ENCODE measurements around the gene PLRG1.

DNA sequence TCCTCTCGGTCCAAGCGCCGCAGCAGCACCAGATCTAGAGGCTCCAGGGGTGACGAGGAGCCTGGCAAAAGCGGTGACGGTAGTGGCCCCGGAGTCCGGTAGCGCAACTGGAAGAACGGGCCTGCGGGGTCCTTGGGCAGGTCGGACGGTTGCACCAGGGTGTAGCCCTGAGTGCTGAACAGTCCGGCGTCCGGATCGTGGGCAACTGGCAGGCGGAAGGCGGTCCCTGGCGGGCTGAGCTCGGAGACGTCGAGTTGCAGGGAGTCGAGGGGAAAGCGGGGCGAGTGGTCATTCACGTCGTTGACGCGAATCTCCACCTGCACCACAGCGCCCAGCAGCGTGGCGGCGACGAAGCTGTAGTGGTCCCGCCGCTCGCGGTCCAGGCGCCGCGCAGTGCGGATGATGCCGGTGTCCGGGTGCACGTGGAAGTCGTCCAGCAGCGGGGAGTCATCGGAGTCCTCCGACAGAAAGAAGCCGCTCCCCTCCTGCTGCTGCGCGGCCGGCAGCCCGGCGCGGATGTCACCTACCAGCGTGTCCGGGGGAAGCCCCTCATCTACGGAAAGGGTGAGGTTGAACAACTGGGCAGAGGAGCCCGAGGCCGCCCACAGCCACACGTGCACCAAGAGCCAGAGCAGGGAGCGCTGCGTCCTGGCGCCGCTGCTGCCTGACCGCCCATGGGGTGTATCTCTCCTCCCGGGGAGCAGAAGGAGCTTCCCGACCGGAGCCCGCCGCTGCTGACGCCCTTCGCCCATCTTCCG, 59.4 kb downstream of the PLRG1 start:
- TF ChIP-seq, protein P1, sequence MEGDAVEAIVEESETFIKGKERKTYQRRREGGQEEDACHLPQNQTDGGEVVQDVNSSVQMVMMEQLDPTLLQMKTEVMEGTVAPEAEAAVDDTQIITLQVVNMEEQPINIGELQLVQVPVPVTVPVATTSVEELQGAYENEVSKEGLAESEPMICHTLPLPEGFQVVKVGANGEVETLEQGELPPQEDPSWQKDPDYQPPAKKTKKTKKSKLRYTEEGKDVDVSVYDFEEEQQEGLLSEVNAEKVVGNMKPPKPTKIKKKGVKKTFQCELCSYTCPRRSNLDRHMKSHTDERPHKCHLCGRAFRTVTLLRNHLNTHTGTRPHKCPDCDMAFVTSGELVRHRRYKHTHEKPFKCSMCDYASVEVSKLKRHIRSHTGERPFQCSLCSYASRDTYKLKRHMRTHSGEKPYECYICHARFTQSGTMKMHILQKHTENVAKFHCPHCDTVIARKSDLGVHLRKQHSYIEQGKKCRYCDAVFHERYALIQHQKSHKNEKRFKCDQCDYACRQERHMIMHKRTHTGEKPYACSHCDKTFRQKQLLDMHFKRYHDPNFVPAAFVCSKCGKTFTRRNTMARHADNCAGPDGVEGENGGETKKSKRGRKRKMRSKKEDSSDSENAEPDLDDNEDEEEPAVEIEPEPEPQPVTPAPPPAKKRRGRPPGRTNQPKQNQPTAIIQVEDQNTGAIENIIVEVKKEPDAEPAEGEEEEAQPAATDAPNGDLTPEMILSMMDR (IDR thresholded peaks at IDR 0.05), result no peak
- no peak for TF ChIP-seq POLR2AphosphoS5 (IDR thresholded peaks at IDR 0.05)
- no peak for TF ChIP-seq POLR2A (IDR thresholded peaks at IDR 0.05)

Measured in upper lobe of left lung (tissue), 4 donors.